ENCODE data around the gene CST3.

The CST3 gene

GRCh38 chr20:23602699-23603098 is 35.1 kb downstream of the CST3 start:
- no peak for DNase-seq (ENCODE audit: low read depth in 2 of 2)

- no peak for DNase-seq (ENCODE audit: low read depth in 2 of 2)
Measured at GRCh38 chr20:23602241-23602640, 35.5 kb downstream of the CST3 start.

GRCh38 chr20:23601715-23602114 is 36.0 kb downstream of the CST3 start:
- no peak for DNase-seq (ENCODE audit: low read depth in 2 of 2)

GRCh38 chr20:23598481-23598880 is 39.3 kb downstream of the CST3 start:
- no peak for DNase-seq (ENCODE audit: low read depth in 2 of 2)

- DNase-seq (ENCODE audit: low read depth in 2 of 2), result no peak
Measured at GRCh38 chr20:23596579-23597250, 41.0 kb downstream of the CST3 start.

GRCh38 chr20:23595941-23596340 is 41.8 kb downstream of the CST3 start:
- DNase-seq (ENCODE audit: low read depth in 2 of 2), result no peak

GRCh38 chr20:23588434-23589403 is 49.0 kb downstream of the CST3 start:
- DNase-seq (ENCODE audit: low read depth in 2 of 2), result no peak

GRCh38 chr20:23587631-23588030 is 50.1 kb downstream of the CST3 start:
- no peak for DNase-seq (ENCODE audit: low read depth in 2 of 2)

GRCh38 chr20:23586735-23587525 is 50.8 kb downstream of the CST3 start:
- no peak for DNase-seq (ENCODE audit: low read depth in 2 of 2)

GRCh38 chr20:23585808-23586734 is 51.7 kb downstream of the CST3 start:
- no peak for DNase-seq (ENCODE audit: low read depth in 2 of 2)

GRCh38 chr20:23585449-23585807 is 52.3 kb downstream of the CST3 start:
- no peak for DNase-seq (ENCODE audit: low read depth in 2 of 2)

GRCh38 chr20:23584434-23585199 is 53.1 kb downstream of the CST3 start:
- DNase-seq (ENCODE audit: low read depth in 2 of 2), result no peak
